ENCODE measurements around the gene RIMBP2.

DNA sequence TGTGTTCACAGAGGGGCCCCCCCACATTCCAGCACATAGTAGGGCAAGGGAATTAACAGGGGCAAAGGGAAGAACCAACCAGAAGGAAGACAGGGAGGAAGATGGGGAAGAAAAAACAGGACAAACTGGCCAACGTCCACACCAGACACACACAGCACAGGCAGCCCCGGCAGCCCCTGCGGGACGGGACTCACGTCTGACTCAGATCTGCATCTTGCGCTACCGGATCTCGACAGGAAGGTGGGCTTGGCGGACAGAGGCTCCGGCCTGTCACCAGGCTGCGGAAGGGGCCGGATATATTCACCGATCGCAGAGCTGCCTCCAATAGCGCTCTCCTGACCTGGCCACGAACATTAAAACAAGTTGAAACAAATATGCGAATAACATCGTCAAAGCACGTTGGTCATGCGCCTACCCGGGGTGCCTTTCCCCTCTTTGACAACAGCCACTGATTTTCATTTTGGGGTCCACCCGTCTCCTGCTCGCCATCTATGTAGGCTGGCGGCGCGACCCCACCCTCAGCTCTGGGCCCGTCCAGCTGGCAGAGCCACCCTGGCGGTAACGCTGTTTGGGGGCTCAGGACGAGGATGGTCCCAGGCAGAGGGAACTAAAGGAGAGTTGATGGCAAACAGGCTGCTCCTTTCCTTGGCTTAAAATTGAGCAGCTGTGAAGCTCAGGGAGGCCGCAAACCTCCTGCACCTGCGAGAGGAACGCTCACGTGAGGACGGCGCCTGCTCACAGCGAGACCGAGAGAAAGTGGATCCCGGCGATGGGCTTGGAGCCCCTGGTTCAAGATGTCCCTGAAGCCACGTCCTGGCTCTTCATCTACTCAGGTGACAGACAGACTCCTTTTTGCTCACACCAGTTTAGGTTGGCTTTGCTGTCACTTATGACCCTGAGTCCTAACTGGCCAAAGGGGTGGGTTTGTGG is 264.8 kb downstream of the RIMBP2 start:
- TF ChIP-seq, protein P1, sequence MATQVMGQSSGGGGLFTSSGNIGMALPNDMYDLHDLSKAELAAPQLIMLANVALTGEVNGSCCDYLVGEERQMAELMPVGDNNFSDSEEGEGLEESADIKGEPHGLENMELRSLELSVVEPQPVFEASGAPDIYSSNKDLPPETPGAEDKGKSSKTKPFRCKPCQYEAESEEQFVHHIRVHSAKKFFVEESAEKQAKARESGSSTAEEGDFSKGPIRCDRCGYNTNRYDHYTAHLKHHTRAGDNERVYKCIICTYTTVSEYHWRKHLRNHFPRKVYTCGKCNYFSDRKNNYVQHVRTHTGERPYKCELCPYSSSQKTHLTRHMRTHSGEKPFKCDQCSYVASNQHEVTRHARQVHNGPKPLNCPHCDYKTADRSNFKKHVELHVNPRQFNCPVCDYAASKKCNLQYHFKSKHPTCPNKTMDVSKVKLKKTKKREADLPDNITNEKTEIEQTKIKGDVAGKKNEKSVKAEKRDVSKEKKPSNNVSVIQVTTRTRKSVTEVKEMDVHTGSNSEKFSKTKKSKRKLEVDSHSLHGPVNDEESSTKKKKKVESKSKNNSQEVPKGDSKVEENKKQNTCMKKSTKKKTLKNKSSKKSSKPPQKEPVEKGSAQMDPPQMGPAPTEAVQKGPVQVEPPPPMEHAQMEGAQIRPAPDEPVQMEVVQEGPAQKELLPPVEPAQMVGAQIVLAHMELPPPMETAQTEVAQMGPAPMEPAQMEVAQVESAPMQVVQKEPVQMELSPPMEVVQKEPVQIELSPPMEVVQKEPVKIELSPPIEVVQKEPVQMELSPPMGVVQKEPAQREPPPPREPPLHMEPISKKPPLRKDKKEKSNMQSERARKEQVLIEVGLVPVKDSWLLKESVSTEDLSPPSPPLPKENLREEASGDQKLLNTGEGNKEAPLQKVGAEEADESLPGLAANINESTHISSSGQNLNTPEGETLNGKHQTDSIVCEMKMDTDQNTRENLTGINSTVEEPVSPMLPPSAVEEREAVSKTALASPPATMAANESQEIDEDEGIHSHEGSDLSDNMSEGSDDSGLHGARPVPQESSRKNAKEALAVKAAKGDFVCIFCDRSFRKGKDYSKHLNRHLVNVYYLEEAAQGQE (IDR thresholded peaks at IDR 0.05; ENCODE audit: borderline replicate concordance): no peak
- no peak for TF ChIP-seq EP300 (conservative IDR thresholded peaks at IDR 0.05; ENCODE audit: poor library complexity, severe bottlenecking)
- no peak for TF ChIP-seq CTCF (IDR thresholded peaks at IDR 0.05; ENCODE audit: poor library complexity, severe bottlenecking)
- TF ChIP-seq POLR2AphosphoS5 (IDR thresholded peaks at IDR 0.05): no peak
- no peak for TF ChIP-seq MXI1 (conservative IDR thresholded peaks at IDR 0.05; ENCODE audit: poor library complexity, severe bottlenecking)
- no peak for TF ChIP-seq TAF1 (IDR thresholded peaks at IDR 0.05; ENCODE audit: low read depth)
- TF ChIP-seq EZH2 (IDR thresholded peaks at IDR 0.05; ENCODE audit: borderline replicate concordance, insufficient read depth, low read length, poor library complexity, severe bottlenecking): no peak
- TF ChIP-seq RAD21 (conservative IDR thresholded peaks at IDR 0.05): no peak

Measured in neural cell (in vitro differentiated cells).